GM23338 (cell line): ENCODE results near the gene IST1. TPM values are rescaled to one million over a fixed set of nuclear protein-coding genes. Genes with fewer than 3 reads are reported as not detected.

Experiments
- ATAC-seq: fragments of 200-7000 bp; cut with Tn5 transposase; 3 replicates; pipeline ENCODE4 v1.9.1; 2020
- DNase-seq: peaks from one replicate; pipeline ENCODE4 v3.0.0-alpha.2; 2015; ENCODE audit warnings: low spot score
- H2AFZ ChIP-seq: fragments of 200-600 bp; sonication (generic); 2 replicates; pipeline ENCODE4 v1.8.0; 2016; ENCODE audit warnings: antibody characterized with exemption, mild to moderate bottlenecking, moderate library complexity
- H3F3A ChIP-seq: fragments of 200-600 bp; sonication (generic); replicated peaks from 2 replicates; pipeline ENCODE4 v1.8.0; 2017; ENCODE audit warnings: antibody characterized with exemption, mixed run types, low read depth
- H3K27ac ChIP-seq: fragments of 200-600 bp; sonication (generic); 2 replicates; pipeline ENCODE4 v1.6.1; 2016; ENCODE audit warnings: low read depth
- H3K27me3 ChIP-seq: fragments of 200-600 bp; sonication (generic); 2 replicates; pipeline ENCODE4 v1.8.0; 2016; ENCODE audit warnings: mild to moderate bottlenecking, mixed run types, moderate library complexity; ENCODE audit not compliant: insufficient read depth
- H3K36me3 ChIP-seq: fragments of 200-600 bp; sonication (generic); 2 replicates; pipeline ENCODE4 v1.8.0; 2016; ENCODE audit warnings: mild to moderate bottlenecking; ENCODE audit not compliant: insufficient read depth
- H3K4me1 ChIP-seq: fragments of 200-600 bp; sonication (generic); 2 replicates; pipeline ENCODE4 v1.8.0; 2016; ENCODE audit warnings: mild to moderate bottlenecking, moderate library complexity; ENCODE audit not compliant: insufficient read depth
- H3K4me2 ChIP-seq: fragments of 200-600 bp; sonication (generic); 2 replicates; pipeline ENCODE4 v1.7.1; 2017; ENCODE audit warnings: mixed run types
- H3K4me3 ChIP-seq: fragments of 200-600 bp; sonication (generic); 2 replicates; pipeline ENCODE4 v1.6.1; 2016; ENCODE audit warnings: mixed run types
- H3K79me2 ChIP-seq: fragments of 200-600 bp; sonication (generic); replicated peaks from 2 replicates; pipeline ENCODE4 v1.8.0; 2017; ENCODE audit warnings: mild to moderate bottlenecking; ENCODE audit not compliant: insufficient read depth
- H3K9me2 ChIP-seq: fragments of 200-600 bp; sonication (generic); 2 replicates; pipeline ENCODE4 v1.8.0; 2017; ENCODE audit not compliant: insufficient read depth
- H4K20me1 ChIP-seq: fragments of 200-600 bp; sonication (generic); replicated peaks from 2 replicates; pipeline ENCODE4 v1.8.0; 2017; ENCODE audit warnings: mild to moderate bottlenecking; ENCODE audit not compliant: insufficient read depth
- H3K27ac Mint-ChIP-seq: 2 replicates; pipeline ENCODE4 v1.8.0; 2020; ENCODE audit warnings: inconsistent platforms, mild to moderate bottlenecking, moderate library complexity, mixed read lengths
- H3K27me3 Mint-ChIP-seq: 3 replicates; pipeline ENCODE4 v1.8.0; 2022; ENCODE audit warnings: low read depth, mild to moderate bottlenecking, moderate library complexity, mixed read lengths, inconsistent platforms; ENCODE audit not compliant: insufficient read depth, poor library complexity
- H3K36me3 Mint-ChIP-seq: 3 replicates; pipeline ENCODE4 v1.8.0; 2021; ENCODE audit warnings: low read depth, mild to moderate bottlenecking, inconsistent platforms, moderate library complexity, mixed read lengths
- H3K4me1 Mint-ChIP-seq: 3 replicates; pipeline ENCODE4 v1.8.0; 2020; ENCODE audit warnings: mild to moderate bottlenecking, inconsistent platforms, mixed read lengths
- H3K4me3 Mint-ChIP-seq: 3 replicates; pipeline ENCODE4 v1.8.0; 2021; ENCODE audit warnings: moderate library complexity, mild to moderate bottlenecking, inconsistent platforms, mixed read lengths
- H3K9me3 Mint-ChIP-seq: 3 replicates; pipeline ENCODE4 v1.8.0; 2020; ENCODE audit warnings: moderate library complexity, mild to moderate bottlenecking, inconsistent platforms, mixed read lengths
- CREB1 ChIP-seq: fragments of 250-450 bp; sonication (Bioruptor Pico); IDR thresholded peaks from 2 replicates; pipeline ENCODE4 v1.5.0; 2020; ENCODE audit warnings: low read depth, mild to moderate bottlenecking, moderate library complexity
- EZH2 ChIP-seq: fragments of 200-600 bp; sonication (generic); IDR thresholded peaks from one replicate; pipeline ENCODE4 v1.8.0; 2017; ENCODE audit warnings: antibody characterized with exemption, mild to moderate bottlenecking, low read depth; ENCODE audit not compliant: unreplicated experiment
- EZH2phosphoT487 ChIP-seq: fragments of 200-600 bp; sonication (generic); IDR thresholded peaks from one replicate; pipeline ENCODE4 v1.8.1; 2018; ENCODE audit warnings: antibody characterized with exemption; ENCODE audit not compliant: unreplicated experiment
- JUNB ChIP-seq: IDR thresholded peaks from one replicate; pipeline ENCODE4 v1.6.1; 2016; ENCODE audit warnings: antibody characterized with exemption; ENCODE audit not compliant: unreplicated experiment
- NANOG ChIP-seq: IDR thresholded peaks from 2 replicates; pipeline ENCODE4 v1.6.1; 2016; ENCODE audit warnings: antibody characterized with exemption, borderline replicate concordance
- POLR2AphosphoS5 ChIP-seq: IDR thresholded peaks from 2 replicates; pipeline ENCODE4 v1.6.1; 2016; ENCODE audit warnings: antibody characterized with exemption, low read depth
- STAT1 ChIP-seq: IDR thresholded peaks from one replicate; pipeline ENCODE4 v1.6.1; 2016; ENCODE audit warnings: antibody characterized with exemption; ENCODE audit not compliant: unreplicated experiment
- ZNF114 ChIP-seq: fragments of 250-450 bp; sonication (Bioruptor Pico); IDR thresholded peaks from 2 replicates; pipeline ENCODE4 v1.5.0; 2020; ENCODE audit warnings: mild to moderate bottlenecking, moderate library complexity
- ZNF331 ChIP-seq: fragments of 250-450 bp; sonication (Bioruptor Pico); IDR thresholded peaks from 2 replicates; pipeline ENCODE4 v1.5.0; 2020; ENCODE audit warnings: low read depth, mild to moderate bottlenecking, moderate library complexity
- polyA plus RNA-seq: library from polyadenylated mRNA; unstranded; fragments of >200 nt; fragmentation: Nextera tagmentation; extraction: Ambion mirVana; gene quantifications from 2 replicates; pipeline ENCODE4 v1.2.1, GENCODE V29; 2016
- total RNA-seq: library from RNA; depleted of rRNA; stranded (reverse); fragments of >200 nt; shearing (Covaris generic); gene quantifications from 2 replicates; pipeline ENCODE4 v1.2.3, GENCODE V29; 2014
- TF ChIP-seq, protein P1 (sequence below): fragments of 250-450 bp; sonication (Bioruptor Pico); IDR thresholded peaks from 2 replicates; pipeline ENCODE4 v1.5.0; 2020; ENCODE audit warnings: mild to moderate bottlenecking, moderate library complexity
- TF ChIP-seq, protein P2 (sequence below), 2 experiments: fragments of 200-600 bp in 1 of 2; sonication (generic) in 1 of 2; conservative IDR thresholded peaks; 2 replicates each; pipeline versions ENCODE4 v1.5.1 to v1.6.1; 2016 to 2017; ENCODE audit warnings: antibody characterized with exemption in 2 of 2, low read depth in 2 of 2, mild to moderate bottlenecking in 2 of 2, moderate library complexity in 1 of 2
- TF ChIP-seq, protein P3 (sequence below): IDR thresholded peaks from 2 replicates; pipeline ENCODE4 v1.6.1; 2016; ENCODE audit warnings: antibody characterized with exemption
- TF ChIP-seq, protein P4 (sequence below): IDR thresholded peaks from one replicate; pipeline ENCODE4 v1.6.1; 2018; ENCODE audit warnings: antibody characterized with exemption; ENCODE audit not compliant: unreplicated experiment

IST1 gene
- total and polyA plus RNA-seq, 2 experiments from 2014 or later = 108 to 234 TPM

DNA sequence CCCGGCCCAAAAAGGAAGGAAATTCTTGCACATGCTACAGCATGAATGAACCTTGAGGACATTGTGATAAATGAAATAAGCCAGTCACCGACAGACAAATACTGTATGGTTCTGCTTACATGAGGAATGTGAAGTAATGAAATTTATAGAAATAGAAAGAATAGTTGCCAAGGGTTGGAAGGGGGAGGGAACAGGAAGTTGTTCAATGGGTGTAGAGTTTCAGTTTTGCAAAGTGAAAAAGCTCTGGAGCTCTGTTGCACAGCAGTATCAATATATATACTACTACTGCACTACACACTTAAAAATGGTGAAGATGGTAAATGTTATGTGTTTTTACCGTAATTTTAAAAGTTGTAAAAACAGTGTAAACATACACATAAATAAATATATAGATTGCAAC, 61.2 kb downstream of the IST1 start:
- H3K9me3 Mint-ChIP-seq = no peaks in the 10 kb centered on the region
- no peaks in the 10 kb centered on the region for H3F3A ChIP-seq
- no peak overlapping the region for H2AFZ ChIP-seq
- H3K27ac Mint-ChIP-seq = no peak overlapping the region
- no peak overlapping the region for H3K27ac ChIP-seq
- no peak for ATAC-seq
- H3K4me3 Mint-ChIP-seq = no peak overlapping the region
- H3K4me2 ChIP-seq = no peak overlapping the region
- H4K20me1 ChIP-seq = no peaks in the 10 kb centered on the region; the same call in 1 of the 2 replicates
- peaks cover 8% of the 10 kb centered on the region for H3K27me3 Mint-ChIP-seq
- DNase-seq = no peak
- no peaks in the 10 kb centered on the region for H3K79me2 ChIP-seq
- H3K27me3 ChIP-seq = peaks cover 18% of the 10 kb centered on the region
- H3K9me2 ChIP-seq = no peaks in the 10 kb centered on the region
- H3K4me3 ChIP-seq = no peak overlapping the region
- no peaks in the 10 kb centered on the region for H3K4me1 ChIP-seq
- no peaks in the 10 kb centered on the region for H3K36me3 Mint-ChIP-seq
- no peaks in the 10 kb centered on the region for H3K36me3 ChIP-seq
- peaks cover 4% of the 10 kb centered on the region; the same call in 2 of the 3 replicates for H3K4me1 Mint-ChIP-seq
- TF ChIP-seq, protein P1, sequence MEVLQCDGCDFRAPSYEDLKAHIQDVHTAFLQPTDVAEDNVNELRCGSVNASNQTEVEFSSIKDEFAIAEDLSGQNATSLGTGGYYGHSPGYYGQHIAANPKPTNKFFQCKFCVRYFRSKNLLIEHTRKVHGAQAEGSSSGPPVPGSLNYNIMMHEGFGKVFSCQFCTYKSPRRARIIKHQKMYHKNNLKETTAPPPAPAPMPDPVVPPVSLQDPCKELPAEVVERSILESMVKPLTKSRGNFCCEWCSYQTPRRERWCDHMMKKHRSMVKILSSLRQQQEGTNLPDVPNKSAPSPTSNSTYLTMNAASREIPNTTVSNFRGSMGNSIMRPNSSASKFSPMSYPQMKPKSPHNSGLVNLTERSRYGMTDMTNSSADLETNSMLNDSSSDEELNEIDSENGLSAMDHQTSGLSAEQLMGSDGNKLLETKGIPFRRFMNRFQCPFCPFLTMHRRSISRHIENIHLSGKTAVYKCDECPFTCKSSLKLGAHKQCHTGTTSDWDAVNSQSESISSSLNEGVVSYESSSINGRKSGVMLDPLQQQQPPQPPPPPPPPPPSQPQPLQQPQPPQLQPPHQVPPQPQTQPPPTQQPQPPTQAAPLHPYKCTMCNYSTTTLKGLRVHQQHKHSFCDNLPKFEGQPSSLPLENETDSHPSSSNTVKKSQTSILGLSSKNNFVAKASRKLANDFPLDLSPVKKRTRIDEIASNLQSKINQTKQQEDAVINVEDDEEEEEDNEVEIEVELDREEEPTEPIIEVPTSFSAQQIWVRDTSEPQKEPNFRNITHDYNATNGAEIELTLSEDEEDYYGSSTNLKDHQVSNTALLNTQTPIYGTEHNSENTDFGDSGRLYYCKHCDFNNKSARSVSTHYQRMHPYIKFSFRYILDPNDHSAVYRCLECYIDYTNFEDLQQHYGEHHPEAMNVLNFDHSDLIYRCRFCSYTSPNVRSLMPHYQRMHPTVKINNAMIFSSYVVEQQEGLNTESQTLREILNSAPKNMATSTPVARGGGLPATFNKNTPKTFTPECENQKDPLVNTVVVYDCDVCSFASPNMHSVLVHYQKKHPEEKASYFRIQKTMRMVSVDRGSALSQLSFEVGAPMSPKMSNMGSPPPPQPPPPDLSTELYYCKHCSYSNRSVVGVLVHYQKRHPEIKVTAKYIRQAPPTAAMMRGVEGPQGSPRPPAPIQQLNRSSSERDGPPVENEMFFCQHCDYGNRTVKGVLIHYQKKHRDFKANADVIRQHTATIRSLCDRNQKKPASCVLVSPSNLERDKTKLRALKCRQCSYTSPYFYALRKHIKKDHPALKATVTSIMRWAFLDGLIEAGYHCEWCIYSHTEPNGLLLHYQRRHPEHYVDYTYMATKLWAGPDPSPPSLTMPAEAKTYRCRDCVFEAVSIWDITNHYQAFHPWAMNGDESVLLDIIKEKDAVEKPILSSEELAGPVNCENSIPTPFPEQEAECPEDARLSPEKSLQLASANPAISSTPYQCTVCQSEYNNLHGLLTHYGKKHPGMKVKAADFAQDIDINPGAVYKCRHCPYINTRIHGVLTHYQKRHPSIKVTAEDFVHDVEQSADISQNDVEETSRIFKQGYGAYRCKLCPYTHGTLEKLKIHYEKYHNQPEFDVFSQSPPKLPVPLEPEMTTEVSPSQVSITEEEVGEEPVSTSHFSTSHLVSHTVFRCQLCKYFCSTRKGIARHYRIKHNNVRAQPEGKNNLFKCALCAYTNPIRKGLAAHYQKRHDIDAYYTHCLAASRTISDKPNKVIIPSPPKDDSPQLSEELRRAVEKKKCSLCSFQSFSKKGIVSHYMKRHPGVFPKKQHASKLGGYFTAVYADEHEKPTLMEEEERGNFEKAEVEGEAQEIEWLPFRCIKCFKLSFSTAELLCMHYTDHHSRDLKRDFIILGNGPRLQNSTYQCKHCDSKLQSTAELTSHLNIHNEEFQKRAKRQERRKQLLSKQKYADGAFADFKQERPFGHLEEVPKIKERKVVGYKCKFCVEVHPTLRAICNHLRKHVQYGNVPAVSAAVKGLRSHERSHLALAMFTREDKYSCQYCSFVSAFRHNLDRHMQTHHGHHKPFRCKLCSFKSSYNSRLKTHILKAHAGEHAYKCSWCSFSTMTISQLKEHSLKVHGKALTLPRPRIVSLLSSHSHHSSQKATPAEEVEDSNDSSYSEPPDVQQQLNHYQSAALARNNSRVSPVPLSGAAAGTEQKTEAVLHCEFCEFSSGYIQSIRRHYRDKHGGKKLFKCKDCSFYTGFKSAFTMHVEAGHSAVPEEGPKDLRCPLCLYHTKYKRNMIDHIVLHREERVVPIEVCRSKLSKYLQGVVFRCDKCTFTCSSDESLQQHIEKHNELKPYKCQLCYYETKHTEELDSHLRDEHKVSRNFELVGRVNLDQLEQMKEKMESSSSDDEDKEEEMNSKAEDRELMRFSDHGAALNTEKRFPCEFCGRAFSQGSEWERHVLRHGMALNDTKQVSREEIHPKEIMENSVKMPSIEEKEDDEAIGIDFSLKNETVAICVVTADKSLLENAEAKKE (CRISPR knock-in tag) = no peak
- TF ChIP-seq NANOG = no peak
- TF ChIP-seq, protein P2, sequence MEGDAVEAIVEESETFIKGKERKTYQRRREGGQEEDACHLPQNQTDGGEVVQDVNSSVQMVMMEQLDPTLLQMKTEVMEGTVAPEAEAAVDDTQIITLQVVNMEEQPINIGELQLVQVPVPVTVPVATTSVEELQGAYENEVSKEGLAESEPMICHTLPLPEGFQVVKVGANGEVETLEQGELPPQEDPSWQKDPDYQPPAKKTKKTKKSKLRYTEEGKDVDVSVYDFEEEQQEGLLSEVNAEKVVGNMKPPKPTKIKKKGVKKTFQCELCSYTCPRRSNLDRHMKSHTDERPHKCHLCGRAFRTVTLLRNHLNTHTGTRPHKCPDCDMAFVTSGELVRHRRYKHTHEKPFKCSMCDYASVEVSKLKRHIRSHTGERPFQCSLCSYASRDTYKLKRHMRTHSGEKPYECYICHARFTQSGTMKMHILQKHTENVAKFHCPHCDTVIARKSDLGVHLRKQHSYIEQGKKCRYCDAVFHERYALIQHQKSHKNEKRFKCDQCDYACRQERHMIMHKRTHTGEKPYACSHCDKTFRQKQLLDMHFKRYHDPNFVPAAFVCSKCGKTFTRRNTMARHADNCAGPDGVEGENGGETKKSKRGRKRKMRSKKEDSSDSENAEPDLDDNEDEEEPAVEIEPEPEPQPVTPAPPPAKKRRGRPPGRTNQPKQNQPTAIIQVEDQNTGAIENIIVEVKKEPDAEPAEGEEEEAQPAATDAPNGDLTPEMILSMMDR (conservative IDR thresholded peaks at IDR 0.05; ENCODE audit: low read depth in 2 of 2) = no peak
- no peak for TF ChIP-seq STAT1
- no peak for TF ChIP-seq EZH2
- TF ChIP-seq CREB1 (CRISPR knock-in tag) = no peak
- no peak for TF ChIP-seq JUNB
- no peak for TF ChIP-seq POLR2AphosphoS5
- TF ChIP-seq, protein P3, sequence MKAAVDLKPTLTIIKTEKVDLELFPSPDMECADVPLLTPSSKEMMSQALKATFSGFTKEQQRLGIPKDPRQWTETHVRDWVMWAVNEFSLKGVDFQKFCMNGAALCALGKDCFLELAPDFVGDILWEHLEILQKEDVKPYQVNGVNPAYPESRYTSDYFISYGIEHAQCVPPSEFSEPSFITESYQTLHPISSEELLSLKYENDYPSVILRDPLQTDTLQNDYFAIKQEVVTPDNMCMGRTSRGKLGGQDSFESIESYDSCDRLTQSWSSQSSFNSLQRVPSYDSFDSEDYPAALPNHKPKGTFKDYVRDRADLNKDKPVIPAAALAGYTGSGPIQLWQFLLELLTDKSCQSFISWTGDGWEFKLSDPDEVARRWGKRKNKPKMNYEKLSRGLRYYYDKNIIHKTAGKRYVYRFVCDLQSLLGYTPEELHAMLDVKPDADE = no peak
- no peak for TF ChIP-seq ZNF331 (CRISPR knock-in tag)
- TF ChIP-seq, protein P4, sequence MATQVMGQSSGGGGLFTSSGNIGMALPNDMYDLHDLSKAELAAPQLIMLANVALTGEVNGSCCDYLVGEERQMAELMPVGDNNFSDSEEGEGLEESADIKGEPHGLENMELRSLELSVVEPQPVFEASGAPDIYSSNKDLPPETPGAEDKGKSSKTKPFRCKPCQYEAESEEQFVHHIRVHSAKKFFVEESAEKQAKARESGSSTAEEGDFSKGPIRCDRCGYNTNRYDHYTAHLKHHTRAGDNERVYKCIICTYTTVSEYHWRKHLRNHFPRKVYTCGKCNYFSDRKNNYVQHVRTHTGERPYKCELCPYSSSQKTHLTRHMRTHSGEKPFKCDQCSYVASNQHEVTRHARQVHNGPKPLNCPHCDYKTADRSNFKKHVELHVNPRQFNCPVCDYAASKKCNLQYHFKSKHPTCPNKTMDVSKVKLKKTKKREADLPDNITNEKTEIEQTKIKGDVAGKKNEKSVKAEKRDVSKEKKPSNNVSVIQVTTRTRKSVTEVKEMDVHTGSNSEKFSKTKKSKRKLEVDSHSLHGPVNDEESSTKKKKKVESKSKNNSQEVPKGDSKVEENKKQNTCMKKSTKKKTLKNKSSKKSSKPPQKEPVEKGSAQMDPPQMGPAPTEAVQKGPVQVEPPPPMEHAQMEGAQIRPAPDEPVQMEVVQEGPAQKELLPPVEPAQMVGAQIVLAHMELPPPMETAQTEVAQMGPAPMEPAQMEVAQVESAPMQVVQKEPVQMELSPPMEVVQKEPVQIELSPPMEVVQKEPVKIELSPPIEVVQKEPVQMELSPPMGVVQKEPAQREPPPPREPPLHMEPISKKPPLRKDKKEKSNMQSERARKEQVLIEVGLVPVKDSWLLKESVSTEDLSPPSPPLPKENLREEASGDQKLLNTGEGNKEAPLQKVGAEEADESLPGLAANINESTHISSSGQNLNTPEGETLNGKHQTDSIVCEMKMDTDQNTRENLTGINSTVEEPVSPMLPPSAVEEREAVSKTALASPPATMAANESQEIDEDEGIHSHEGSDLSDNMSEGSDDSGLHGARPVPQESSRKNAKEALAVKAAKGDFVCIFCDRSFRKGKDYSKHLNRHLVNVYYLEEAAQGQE = no peak
- no peak for TF ChIP-seq ZNF114 (CRISPR knock-in tag)
- TF ChIP-seq EZH2phosphoT487 = no peak
